B cell (primary cell): ENCODE measurements around the gene SLC26A1. TPM values are rescaled to one million over a fixed set of nuclear protein-coding genes. Genes with fewer than 3 reads are reported as not detected.

Experiments
- ATAC-seq: fragments of 200-7000 bp; cut with Tn5 transposase; one replicate; pipeline ENCODE4 v1.10.0; 2021; ENCODE audit warnings: low read depth, mild to moderate bottlenecking, moderate number of reproducible peaks, moderate library complexity
- CTCF ChIA-PET: fragments of 350-600 bp; sonication (Branson Sonifier 250); formaldehyde crosslinking; loops from one replicate; lab custom pipeline; 2021; ENCODE audit warnings: antibody characterized with exemption, inconsistent platforms; lab: Charles Lee
- POLR2A ChIA-PET: fragments of 350-600 bp; sonication (Branson Sonifier 250); formaldehyde crosslinking; loops from one replicate; lab custom pipeline; 2021; ENCODE audit warnings: antibody characterized with exemption; lab: Charles Lee
- DNase-seq: peaks from one replicate; pipeline ENCODE4 v3.0.0; 2013
- H2AFZ ChIP-seq: 2 replicates; pipeline ENCODE4 v1.6.1; 2012; ENCODE audit warnings: mild to moderate bottlenecking, low read depth, low read length; ENCODE audit not compliant: insufficient read depth, poor library complexity, severe bottlenecking
- H3K27ac ChIP-seq, 2 donors: 1 replicate in 1 of 2; 2 replicates in 1 of 2; pipeline ENCODE4 v1.5.1; 2012 to 2013; ENCODE audit warnings: low read length in 2 of 2, mild to moderate bottlenecking in 2 of 2, moderate library complexity in 1 of 2
- H3K27me3 ChIP-seq, 4 experiments: fragments of 200-600 bp in 1 of 4; sonication (generic) in 1 of 4; replicated peaks in 1 of 4; 1 replicate in 2 of 4; 2 replicates in 2 of 4; pipeline versions ENCODE4 v1.6.1 to v1.7.0; 2013 to 2016; ENCODE audit warnings: low read length in 3 of 4, mild to moderate bottlenecking in 2 of 4, mixed read lengths in 1 of 4, moderate library complexity in 1 of 4; ENCODE audit not compliant: insufficient read depth in 4 of 4, control insufficient read depth in 3 of 4; ENCODE audit errors: control extremely low read depth in 1 of 4
- H3K36me3 ChIP-seq, 2 experiments: replicated peaks in 1 of 2; 1 replicate in 1 of 2; 2 replicates in 1 of 2; pipeline versions ENCODE4 v1.6.1 to v1.7.1; 2013; ENCODE audit warnings: low read length in 1 of 2; ENCODE audit not compliant: insufficient read depth in 2 of 2, control insufficient read depth in 1 of 2; ENCODE audit errors: control extremely low read depth in 1 of 2, extremely low read depth in 1 of 2
- H3K4me1 ChIP-seq, 2 donors: fragments of 200-600 bp in 1 of 2; sonication (generic) in 1 of 2; 1 replicate in 1 of 2; 2 replicates in 1 of 2; pipeline versions ENCODE4 v1.5.1 to v1.6.1; 2013 to 2017; ENCODE audit warnings: low read length in 2 of 2; ENCODE audit not compliant: control insufficient read depth in 2 of 2, insufficient read depth in 2 of 2
- H3K4me2 ChIP-seq: replicated peaks from 2 replicates; pipeline ENCODE3; 2012; ENCODE audit warnings: mild to moderate bottlenecking, low read depth, low read length; ENCODE audit not compliant: poor library complexity, severe bottlenecking
- H3K4me3 ChIP-seq, 5 experiments: fragments of 200-600 bp in 1 of 5; sonication (generic) in 1 of 5; 1 replicate in 3 of 5; 2 replicates in 2 of 5; pipeline versions ENCODE4 v1.5.1 to v1.7.0; 2011 to 2016; ENCODE audit warnings: low read length in 4 of 5, mild to moderate bottlenecking in 4 of 5, low read depth in 2 of 5, control low read depth in 1 of 5, moderate library complexity in 1 of 5; ENCODE audit not compliant: insufficient read depth in 1 of 5; ENCODE audit errors: control extremely low read depth in 1 of 5, extremely low read depth in 1 of 5
- H3K79me2 ChIP-seq: fragments of 200-600 bp; sonication (generic); one replicate; pipeline ENCODE4 v1.6.0; 2016; ENCODE audit warnings: low read length; ENCODE audit not compliant: control insufficient read depth, insufficient read depth
- H3K9ac ChIP-seq: fragments of 200-600 bp; sonication (generic); 2 replicates; pipeline ENCODE4 v1.6.1; 2017; ENCODE audit warnings: mild to moderate bottlenecking, low read length, moderate library complexity
- H3K9me3 ChIP-seq, 3 donors: one replicate each; pipeline versions ENCODE4 v1.6.1 to v1.7.1; 2013; ENCODE audit warnings: low read length in 2 of 3; ENCODE audit not compliant: control insufficient read depth in 2 of 3, insufficient read depth in 1 of 3; ENCODE audit errors: control extremely low read depth in 1 of 3
- H4K20me1 ChIP-seq: 2 replicates; pipeline ENCODE4 v1.6.0; 2012; ENCODE audit warnings: mild to moderate bottlenecking, low read length; ENCODE audit not compliant: insufficient read depth, control insufficient read depth, poor library complexity, severe bottlenecking
- H3K27ac Mint-ChIP-seq: one replicate; pipeline ENCODE4 v1.8.0; 2021; ENCODE audit warnings: mixed read lengths
- H3K27me3 Mint-ChIP-seq: one replicate; pipeline ENCODE4 v1.8.0; 2021; ENCODE audit warnings: mixed read lengths
- H3K4me1 Mint-ChIP-seq: one replicate; pipeline ENCODE4 v1.8.0; 2021; ENCODE audit warnings: mixed read lengths
- H3K4me3 Mint-ChIP-seq: one replicate; pipeline ENCODE4 v1.8.0; 2021; ENCODE audit warnings: mixed read lengths
- H3K9me3 Mint-ChIP-seq: one replicate; pipeline ENCODE4 v1.8.0; 2022; ENCODE audit warnings: mixed read lengths; ENCODE audit not compliant: insufficient read depth
- EZH2 ChIP-seq: IDR thresholded peaks from 2 replicates; pipeline ENCODE4 v1.6.1; 2012; ENCODE audit warnings: borderline replicate concordance, low read depth, mild to moderate bottlenecking, moderate library complexity, low read length; ENCODE audit not compliant: insufficient read depth, poor library complexity, severe bottlenecking
- WGBS: methylation state at CpG from one replicate; pipeline ENCODE4 v1.1.5; 2013; ENCODE audit warnings: missing lambda C conversion rate; ENCODE audit not compliant: insufficient coverage; 5-methylcytosine and 5-hydroxymethylcytosine counted together
- intact Hi-C: fragments of 100-400 bp; cut with micrococcal nuclease; formaldehyde crosslinking; loops from one replicate; pipeline ENCODE4 v1.10.0; 2022
- polyA minus RNA-seq: library from RNA; depleted of rRNA, polyadenylated mRNA; stranded (reverse); fragments of >200 nt; gene quantifications from 2 replicates; pipeline ENCODE4 v1.2.3, GENCODE V29; 2012
- polyA plus RNA-seq: library from polyadenylated mRNA; depleted of rRNA; stranded (reverse); fragments of >200 nt; gene quantifications from 2 replicates; pipeline ENCODE4 v1.2.3, GENCODE V29; 2012
- total RNA-seq, 2 donors: library from RNA; stranded (reverse); fragments of 120-200 nt in 1 of 2; gene quantifications; 1 replicate in 1 of 2; 2 replicates in 1 of 2; pipeline versions ENCODE4 v1.2.3 to v1.2.4, GENCODE V29; 2013 to 2022
- TF ChIP-seq, protein P1 (sequence below): fragments of 200-600 bp; IDR thresholded peaks from one replicate; pipeline ENCODE4 v1.8.0; 2022; ENCODE audit warnings: antibody characterized with exemption, mild to moderate bottlenecking

The SLC26A1 gene, protein sequence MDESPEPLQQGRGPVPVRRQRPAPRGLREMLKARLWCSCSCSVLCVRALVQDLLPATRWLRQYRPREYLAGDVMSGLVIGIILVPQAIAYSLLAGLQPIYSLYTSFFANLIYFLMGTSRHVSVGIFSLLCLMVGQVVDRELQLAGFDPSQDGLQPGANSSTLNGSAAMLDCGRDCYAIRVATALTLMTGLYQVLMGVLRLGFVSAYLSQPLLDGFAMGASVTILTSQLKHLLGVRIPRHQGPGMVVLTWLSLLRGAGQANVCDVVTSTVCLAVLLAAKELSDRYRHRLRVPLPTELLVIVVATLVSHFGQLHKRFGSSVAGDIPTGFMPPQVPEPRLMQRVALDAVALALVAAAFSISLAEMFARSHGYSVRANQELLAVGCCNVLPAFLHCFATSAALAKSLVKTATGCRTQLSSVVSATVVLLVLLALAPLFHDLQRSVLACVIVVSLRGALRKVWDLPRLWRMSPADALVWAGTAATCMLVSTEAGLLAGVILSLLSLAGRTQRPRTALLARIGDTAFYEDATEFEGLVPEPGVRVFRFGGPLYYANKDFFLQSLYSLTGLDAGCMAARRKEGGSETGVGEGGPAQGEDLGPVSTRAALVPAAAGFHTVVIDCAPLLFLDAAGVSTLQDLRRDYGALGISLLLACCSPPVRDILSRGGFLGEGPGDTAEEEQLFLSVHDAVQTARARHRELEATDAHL
- total RNA-seq: 0.92 and 1.1 TPM in 2 replicates
- 0.14 TPM for total RNA-seq (2013)
- 0.03 TPM in 1 of 2 replicates, not detected in the other for polyA plus RNA-seq
- polyA minus RNA-seq: 0.21 TPM in 1 of 2 replicates, not detected in the other

DNA sequence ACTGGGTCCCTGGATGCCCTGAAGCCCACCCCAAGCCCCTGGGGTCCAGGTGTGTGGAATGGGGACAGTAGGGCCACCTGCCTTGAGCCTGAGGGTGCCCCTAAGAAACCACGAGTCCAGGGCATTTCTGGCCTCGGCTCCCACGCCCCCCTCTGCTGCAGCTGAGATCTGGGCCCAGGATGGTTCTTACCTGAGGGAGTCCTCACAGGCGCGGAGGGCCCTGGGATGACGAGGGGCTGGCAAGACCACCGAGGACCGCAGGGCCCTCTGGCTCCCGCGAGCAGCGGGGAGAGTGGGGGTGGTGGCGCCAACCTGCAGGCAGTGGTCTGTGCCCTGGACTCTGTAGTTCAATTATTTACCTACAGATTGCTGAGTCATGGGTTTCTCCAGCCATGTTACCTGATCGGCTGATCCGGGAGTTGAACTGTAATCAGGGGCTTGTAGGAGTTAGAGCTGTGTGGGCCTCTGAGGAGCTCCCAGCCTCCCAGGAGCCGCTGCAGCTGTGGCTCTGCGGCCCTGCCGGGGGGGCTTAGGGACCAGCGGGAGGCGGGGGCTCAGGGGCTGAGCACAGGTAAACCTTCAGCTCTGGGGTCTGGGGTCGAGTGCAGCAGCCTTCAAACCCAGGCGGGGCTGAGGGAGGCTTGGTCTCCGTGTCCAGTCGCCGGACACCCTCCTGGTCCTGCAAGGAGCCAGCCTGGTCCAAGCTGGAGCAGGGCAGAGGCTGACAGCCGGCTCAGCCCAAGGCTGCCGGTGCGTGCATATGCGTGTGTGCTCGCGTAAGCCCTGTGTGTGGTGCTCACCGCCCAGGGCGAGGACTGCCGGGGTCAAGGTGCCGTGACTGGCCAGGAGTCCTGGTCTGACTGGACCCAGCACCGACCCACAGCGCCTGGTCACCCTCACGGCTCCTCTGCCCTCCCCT lies at the start of gene SLC26A1:
Gene SLC26A1, minus strand, starts transcription at position 294 of the 919 bp plus-strand sequence. CDS start 1,701 bp downstream, outside the sequence.
- intact Hi-C loops: no loop called here
- Mint-ChIP-seq H3K4me3 (peak within 1 kb of the TSS; percentile 5), H3K4me1 (peaks cover 12% of the 10 kb centered on the region), H3K27me3 (peaks cover 5% of the 10 kb centered on the region), H3K27ac (peak within 1 kb of the TSS; percentile 10), H3K9me3 (no peaks in the 10 kb centered on the region)
- WGBS: 96% methylated on average over 27 of the region's 37 CpGs
- Histone ChIP-seq H3K27me3 (peaks cover 0 to 20% (median 13%) of the 10 kb centered on the region in 4 experiments), H3K4me3 (no peak within 1 kb of the TSS), H3K4me2 (peak within 1 kb of the TSS; percentile 3), H4K20me1 (peaks cover 10% of the 10 kb centered on the region), H3K4me1 (peaks cover 9 to 10% of the 10 kb centered on the region in 2 donors), H3K9ac (no peak within 1 kb of the TSS), H3K79me2 (peaks cover 2% of the 10 kb centered on the region), H3K36me3 (no peaks in the 10 kb centered on the region), H2AFZ (no peak within 1 kb of the TSS), H3K9me3 (peaks cover 0 to 4% (median 0%) of the 10 kb centered on the region in 3 donors), H3K27ac (no peak within 1 kb of the TSS)
- ATAC-seq: no peak
- ChIA-PET CTCF (interaction anchor here (0.9 kb wide), 1 partner anchor 8 kb away, joined by 3 read pairs; no protein-coding TSS in a partner anchor), POLR2A (no interaction called here)
- DNase-seq: no peak
- TF ChIP-seq, protein P1, sequence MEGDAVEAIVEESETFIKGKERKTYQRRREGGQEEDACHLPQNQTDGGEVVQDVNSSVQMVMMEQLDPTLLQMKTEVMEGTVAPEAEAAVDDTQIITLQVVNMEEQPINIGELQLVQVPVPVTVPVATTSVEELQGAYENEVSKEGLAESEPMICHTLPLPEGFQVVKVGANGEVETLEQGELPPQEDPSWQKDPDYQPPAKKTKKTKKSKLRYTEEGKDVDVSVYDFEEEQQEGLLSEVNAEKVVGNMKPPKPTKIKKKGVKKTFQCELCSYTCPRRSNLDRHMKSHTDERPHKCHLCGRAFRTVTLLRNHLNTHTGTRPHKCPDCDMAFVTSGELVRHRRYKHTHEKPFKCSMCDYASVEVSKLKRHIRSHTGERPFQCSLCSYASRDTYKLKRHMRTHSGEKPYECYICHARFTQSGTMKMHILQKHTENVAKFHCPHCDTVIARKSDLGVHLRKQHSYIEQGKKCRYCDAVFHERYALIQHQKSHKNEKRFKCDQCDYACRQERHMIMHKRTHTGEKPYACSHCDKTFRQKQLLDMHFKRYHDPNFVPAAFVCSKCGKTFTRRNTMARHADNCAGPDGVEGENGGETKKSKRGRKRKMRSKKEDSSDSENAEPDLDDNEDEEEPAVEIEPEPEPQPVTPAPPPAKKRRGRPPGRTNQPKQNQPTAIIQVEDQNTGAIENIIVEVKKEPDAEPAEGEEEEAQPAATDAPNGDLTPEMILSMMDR: no peak
- no peak for TF ChIP-seq EZH2
